ENCODE results near the gene BCL2L12. TPM values are rescaled to one million over a fixed set of nuclear protein-coding genes. Genes with fewer than 3 reads are reported as not detected.

Gene BCL2L12
- total RNA-seq, 4 donors from 2014 or later, result 4.7 to 6.8 (median 5.8) TPM

DNA sequence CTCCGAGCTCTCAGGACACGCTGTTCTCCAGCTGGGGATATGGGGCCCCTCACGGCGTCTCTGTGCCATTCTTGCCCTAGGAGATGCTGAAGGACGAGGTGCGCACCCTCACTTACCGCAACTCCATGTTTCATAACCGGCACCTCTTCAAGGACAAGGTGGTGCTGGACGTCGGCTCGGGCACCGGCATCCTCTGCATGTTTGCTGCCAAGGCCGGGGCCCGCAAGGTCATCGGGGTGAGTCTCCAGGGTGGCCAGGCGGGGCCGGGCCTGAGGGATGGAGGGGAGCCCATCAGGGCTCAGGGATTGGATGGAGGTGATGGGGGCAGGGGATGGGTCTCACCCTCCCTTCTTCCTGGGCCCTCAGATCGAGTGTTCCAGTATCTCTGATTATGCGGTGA, 16.1 kb downstream of the BCL2L12 start:
- H3K27me3 ChIP-seq, result no peaks in the 10 kb centered on the region
- H3K36me3 ChIP-seq, result peaks cover 0 to 60% (median 30%) of the 10 kb centered on the region in 3 donors
- no peak for TF ChIP-seq POLR2A (IDR thresholded peaks at IDR 0.05)
- no peak for TF ChIP-seq EP300 (IDR thresholded peaks at IDR 0.05)
- TF ChIP-seq, protein P1, sequence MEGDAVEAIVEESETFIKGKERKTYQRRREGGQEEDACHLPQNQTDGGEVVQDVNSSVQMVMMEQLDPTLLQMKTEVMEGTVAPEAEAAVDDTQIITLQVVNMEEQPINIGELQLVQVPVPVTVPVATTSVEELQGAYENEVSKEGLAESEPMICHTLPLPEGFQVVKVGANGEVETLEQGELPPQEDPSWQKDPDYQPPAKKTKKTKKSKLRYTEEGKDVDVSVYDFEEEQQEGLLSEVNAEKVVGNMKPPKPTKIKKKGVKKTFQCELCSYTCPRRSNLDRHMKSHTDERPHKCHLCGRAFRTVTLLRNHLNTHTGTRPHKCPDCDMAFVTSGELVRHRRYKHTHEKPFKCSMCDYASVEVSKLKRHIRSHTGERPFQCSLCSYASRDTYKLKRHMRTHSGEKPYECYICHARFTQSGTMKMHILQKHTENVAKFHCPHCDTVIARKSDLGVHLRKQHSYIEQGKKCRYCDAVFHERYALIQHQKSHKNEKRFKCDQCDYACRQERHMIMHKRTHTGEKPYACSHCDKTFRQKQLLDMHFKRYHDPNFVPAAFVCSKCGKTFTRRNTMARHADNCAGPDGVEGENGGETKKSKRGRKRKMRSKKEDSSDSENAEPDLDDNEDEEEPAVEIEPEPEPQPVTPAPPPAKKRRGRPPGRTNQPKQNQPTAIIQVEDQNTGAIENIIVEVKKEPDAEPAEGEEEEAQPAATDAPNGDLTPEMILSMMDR (IDR thresholded peaks at IDR 0.05), result no peak
- DNase-seq (ENCODE audit: low spot score in 2 of 2), result no peak
- H3K4me3 ChIP-seq, result no peak overlapping the region
- WGBS, 2 donors, result 88 to 89% methylated on average over 19 of the region's 19 CpGs
- H3K4me1 ChIP-seq, result peaks cover 0 to 40% (median 25%) of the 10 kb centered on the region in 4 donors
- H3K27ac ChIP-seq, result no peak overlapping the region
- H3K9me3 ChIP-seq, result no peaks in the 10 kb centered on the region

GRCh38 chr19:49682274-49682673, 16.5 kb downstream of the BCL2L12 start:
- no peaks in the 10 kb centered on the region for H3K27me3 ChIP-seq
- H3K36me3 ChIP-seq, result peaks cover 0 to 65% (median 30%) of the 10 kb centered on the region in 3 donors
- 85 to 88% methylated on average over 8 of the region's 8 CpGs for WGBS, 2 donors
- H3K27ac ChIP-seq, result no peak overlapping the region
- H3K4me3 ChIP-seq, result no peak overlapping the region
- no peak for DNase-seq (ENCODE audit: low spot score in 2 of 2)
- no peak for TF ChIP-seq EP300 (IDR thresholded peaks at IDR 0.05)
- TF ChIP-seq, protein P1 (IDR thresholded peaks at IDR 0.05), result no peak
- TF ChIP-seq POLR2A (IDR thresholded peaks at IDR 0.05), result no peak
- H3K9me3 ChIP-seq, result no peaks in the 10 kb centered on the region
- H3K4me1 ChIP-seq, result peaks cover 0 to 40% (median 25%) of the 10 kb centered on the region in 4 donors

GRCh38 chr19:49683814-49684250, 18.1 kb downstream of the BCL2L12 start:
- H3K4me3 ChIP-seq, result no peak overlapping the region
- no peaks in the 10 kb centered on the region for H3K9me3 ChIP-seq
- DNase-seq (ENCODE audit: low spot score in 2 of 2), result no peak
- H3K27me3 ChIP-seq, result no peaks in the 10 kb centered on the region
- TF ChIP-seq, protein P1 (IDR thresholded peaks at IDR 0.05), result no peak
- TF ChIP-seq EP300 (IDR thresholded peaks at IDR 0.05) (no peak), POLR2A (IDR thresholded peaks at IDR 0.05) (no peak)
- peaks cover 0 to 80% (median 30%) of the 10 kb centered on the region in 3 donors for H3K36me3 ChIP-seq
- H3K4me1 ChIP-seq, result peaks cover 0 to 26% (median 15%) of the 10 kb centered on the region in 4 donors
- H3K27ac ChIP-seq, result no peak overlapping the region
- 89 to 92% methylated on average over 18 of the region's 18 CpGs for WGBS, 2 donors

GRCh38 chr19:49684251-49684982, 18.7 kb downstream of the BCL2L12 start:
- TF ChIP-seq POLR2A (IDR thresholded peaks at IDR 0.05) (no peak), EP300 (IDR thresholded peaks at IDR 0.05) (no peak)
- TF ChIP-seq, protein P1 (IDR thresholded peaks at IDR 0.05), result peak in 2 of 5 experiments; percentile 11 to 31
- peaks cover 0 to under 1% of the 10 kb centered on the region in 2 donors for H3K27me3 ChIP-seq
- H3K4me3 ChIP-seq, result no peak overlapping the region
- no peaks in the 10 kb centered on the region for H3K9me3 ChIP-seq
- peaks cover 0 to 24% (median 14%) of the 10 kb centered on the region in 4 donors for H3K4me1 ChIP-seq
- WGBS, 2 donors, result 76 to 79% methylated on average over 26 to 34 of the region's 35 CpGs
- no peak for DNase-seq (ENCODE audit: low spot score in 2 of 2)
- peaks cover 0 to 81% (median 30%) of the 10 kb centered on the region in 3 donors for H3K36me3 ChIP-seq
- H3K27ac ChIP-seq, result no peak overlapping the region

DNA sequence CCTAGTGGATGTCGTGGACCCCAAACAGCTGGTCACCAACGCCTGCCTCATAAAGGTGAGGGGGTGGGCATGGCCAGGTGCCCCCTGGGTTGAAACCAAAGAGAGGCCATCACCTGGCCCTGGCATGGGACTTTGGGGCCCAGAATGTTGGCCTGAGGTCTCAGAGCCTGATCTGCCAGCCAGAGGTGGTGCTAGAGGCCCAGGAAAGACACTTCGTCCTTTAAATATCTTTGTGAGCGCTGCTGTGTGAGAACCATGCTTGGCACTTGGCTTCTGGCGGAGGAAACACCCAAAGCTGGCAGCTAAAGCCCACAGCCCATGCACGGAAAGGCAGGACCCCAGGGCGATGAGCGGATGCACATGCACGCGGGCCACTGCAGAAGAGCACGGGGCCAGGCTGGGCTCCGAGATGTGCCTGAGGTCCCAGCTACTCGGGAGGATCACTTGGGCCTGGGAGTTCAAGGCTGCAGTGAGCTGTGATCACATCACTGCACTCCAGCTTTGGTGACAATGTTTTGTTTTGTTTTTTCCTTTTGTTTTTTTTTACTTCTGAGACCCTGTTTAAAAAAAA, 19.3 kb downstream of the BCL2L12 start:
- H3K4me1 ChIP-seq, result peaks cover 0 to 24% (median 11%) of the 10 kb centered on the region in 4 donors
- WGBS, 2 donors, result 83 to 87% methylated on average over 13 of the region's 13 CpGs

More for the DNA sequence above, 19.3 kb downstream of the BCL2L12 start:
- no peak overlapping the region for H3K4me3 ChIP-seq
- TF ChIP-seq POLR2A (IDR thresholded peaks at IDR 0.05), result no peak
- TF ChIP-seq, protein P1 (IDR thresholded peaks at IDR 0.05), result no peak
- TF ChIP-seq EP300 (IDR thresholded peaks at IDR 0.05), result no peak
- DNase-seq (ENCODE audit: low spot score in 2 of 2), result no peak
- H3K27me3 ChIP-seq, result peaks cover 0 to 7% of the 10 kb centered on the region in 2 donors
- no peak overlapping the region for H3K27ac ChIP-seq
- no peaks in the 10 kb centered on the region for H3K9me3 ChIP-seq
- H3K36me3 ChIP-seq, result peaks cover 0 to 81% (median 30%) of the 10 kb centered on the region in 3 donors
